Measurements from ENCODE around the gene CD79B. TPM values are rescaled to one million over a fixed set of nuclear protein-coding genes. Genes with fewer than 3 reads are reported as not detected.

Gene CD79B
- total and polyA plus RNA-seq, 2 of the 13 experiments (the other 11 are each of a cell fraction or from before 2014, with no cell fraction given): not detected

- TF ChIP-seq MTA3 (CRISPR knock-in tag; IDR thresholded peaks at IDR 0.05) (no peak), ZNF670 (CRISPR knock-in tag; IDR thresholded peaks at IDR 0.05; ENCODE audit: borderline replicate concordance) (no peak), ZNF143 (CRISPR knock-in tag; IDR thresholded peaks at IDR 0.05) (no peak), SKI (IDR thresholded peaks at IDR 0.05; ENCODE audit: partially characterized antibody) (no peak), MEIS1 (CRISPR knock-in tag; IDR thresholded peaks at IDR 0.05; ENCODE audit: borderline replicate concordance) (no peak), ETV6 (CRISPR knock-in tag; conservative IDR thresholded peaks at IDR 0.05) (no peak), ZNF263 (CRISPR knock-in tag; IDR thresholded peaks at IDR 0.05) (no peak), ZNF678 (CRISPR knock-in tag; IDR thresholded peaks at IDR 0.05) (no peak), SALL1 (CRISPR knock-in tag; IDR thresholded peaks at IDR 0.05) (0 out of 2 replicates have a peak, but pooled peaks have one; percentile 6), ZNF841 (CRISPR knock-in tag; IDR thresholded peaks at IDR 0.05; ENCODE audit: borderline replicate concordance) (no peak), KLF15 (CRISPR knock-in tag; IDR thresholded peaks at IDR 0.05; ENCODE audit: borderline replicate concordance) (no peak), POLR2G (IDR thresholded peaks at IDR 0.05; ENCODE audit: low read depth, low read length) (no peak), ATF1 (CRISPR knock-in tag; IDR thresholded peaks at IDR 0.05) (no peak), PRMT3 (CRISPR knock-in tag; IDR thresholded peaks at IDR 0.05; ENCODE audit: borderline replicate concordance, low read depth) (no peak), ZXDC (CRISPR knock-in tag; IDR thresholded peaks at IDR 0.05) (no peak), MTF2 (CRISPR knock-in tag; IDR thresholded peaks at IDR 0.05; ENCODE audit: borderline replicate concordance) (peak; percentile 30; the same call in 1 of the 2 replicates), FOSL2 (CRISPR knock-in tag; IDR thresholded peaks at IDR 0.05) (no peak), PRDM4 (CRISPR knock-in tag; IDR thresholded peaks at IDR 0.05; ENCODE audit: borderline replicate concordance) (no peak), KDM4B (CRISPR knock-in tag; IDR thresholded peaks at IDR 0.05) (no peak), ZNF7 (CRISPR knock-in tag; IDR thresholded peaks at IDR 0.05) (no peak), ZNF205 (CRISPR knock-in tag; IDR thresholded peaks at IDR 0.05) (no peak), ZNF468 (CRISPR knock-in tag; IDR thresholded peaks at IDR 0.05) (no peak), JUND (CRISPR knock-in tag; IDR thresholded peaks at IDR 0.05) (no peak), CBX2 (IDR thresholded peaks at IDR 0.05; ENCODE audit: low read depth, low read length) (no peak), CBX2 (CRISPR knock-in tag; IDR thresholded peaks at IDR 0.05; ENCODE audit: low read depth) (no peak), ZNF225 (CRISPR knock-in tag; IDR thresholded peaks at IDR 0.05) (no peak)
These were observed 13.8 kb upstream of the CD79B start (continued) for GRCh38 chr17:63945784-63946439.
